Anterior cingulate cortex (tissue), 58 donors: Measurements from ENCODE around the gene G6PD.
A peak's percentile ranks its signal among the peaks of the same experiment; 100 is the strongest.
"Not testable (repeated sequence)": the region's sequence is repeated elsewhere in the genome, so short reads cannot be mapped to it uniquely, and the experiment has no call there.

Source experiments
- DNase-seq, 58 donors: peaks; one replicate each; lab custom pipeline; 2025; lab: John Stamatoyannopoulos, UW

The G6PD gene

DNA sequence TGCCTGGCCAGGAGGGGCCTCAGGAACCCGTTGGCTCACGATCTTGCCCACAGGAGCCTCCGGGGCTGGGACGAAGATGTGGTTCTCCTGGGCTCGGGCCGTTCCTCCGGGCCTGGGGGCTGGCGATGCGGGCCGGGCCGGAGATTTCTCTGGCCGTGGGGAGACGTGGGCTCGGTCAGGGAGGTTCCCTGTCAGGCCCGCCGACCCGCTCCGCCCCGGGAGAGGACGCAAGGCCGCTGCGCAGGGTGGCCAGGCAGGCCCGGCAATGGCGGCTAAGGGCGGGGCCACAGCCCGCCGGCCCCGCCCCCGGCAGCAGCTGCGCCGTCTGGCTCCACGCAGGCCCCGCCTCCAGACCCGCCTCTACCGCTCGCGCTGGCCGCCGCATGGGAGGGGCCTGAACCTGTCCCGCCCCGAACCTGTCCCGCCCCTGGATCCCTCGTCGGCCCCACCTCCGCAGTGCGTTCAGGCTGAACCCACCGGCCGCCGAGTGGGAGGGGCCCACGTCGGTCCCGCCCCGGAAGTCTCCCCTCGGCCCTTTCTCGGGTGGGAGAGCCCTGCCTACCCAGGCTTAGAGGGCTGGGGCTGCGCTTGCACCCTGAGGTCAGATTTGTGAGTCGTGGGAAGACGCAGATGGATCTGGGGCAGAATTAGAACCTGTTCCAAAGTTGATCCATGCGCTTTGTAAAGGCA is 30.5 kb downstream of the G6PD start, which contains the start of gene FAM3A:
TSS of gene FAM3A (minus strand) at position 267 of the 690 bp plus-strand sequence. CDS start 460 bp downstream, outside the sequence.
- DNase-seq = peak; percentile 13 to 95 (median 88)

DNA sequence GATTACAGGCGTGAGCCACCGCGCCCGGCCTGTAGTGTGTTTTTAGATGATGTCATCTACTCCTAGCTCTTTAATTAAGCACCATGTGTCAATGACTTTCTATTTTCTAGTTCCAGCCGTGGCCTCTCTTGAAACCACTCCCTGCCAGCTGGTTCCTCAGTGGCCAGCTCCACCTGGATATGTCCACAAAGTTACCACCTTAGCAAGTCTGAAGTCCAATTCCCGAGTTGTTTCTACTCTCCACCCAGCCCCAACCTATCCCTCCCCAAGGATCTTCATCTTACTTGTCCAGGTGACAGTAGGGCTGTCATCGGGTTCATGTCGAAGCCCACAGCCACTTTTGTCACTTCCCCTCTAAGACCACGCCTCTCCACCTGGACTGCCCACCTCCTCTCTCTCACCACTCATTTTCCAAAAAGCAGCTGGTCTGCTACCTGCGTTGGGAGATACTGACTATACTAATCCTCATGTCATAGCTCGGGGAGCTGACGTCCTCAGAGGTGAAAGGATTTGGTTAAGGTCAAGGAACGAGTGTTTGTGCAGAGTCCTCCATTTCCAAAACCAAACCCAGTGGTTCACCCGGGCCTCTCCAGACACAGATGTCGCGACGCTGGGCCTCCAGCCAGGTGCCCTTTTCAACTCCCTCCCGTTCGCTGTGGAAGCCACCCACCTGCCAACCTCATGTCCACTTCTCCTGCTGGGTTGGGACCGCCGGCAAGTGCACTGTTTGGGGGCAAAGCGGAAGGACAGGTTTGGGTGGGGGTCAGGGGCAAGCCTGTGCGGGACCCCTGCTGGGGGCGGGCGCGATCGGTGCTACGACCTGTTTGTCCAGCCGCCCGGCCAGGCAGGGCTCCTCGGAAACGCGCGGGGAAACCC is 31.3 kb downstream of the G6PD start:
- DNase-seq = peak in 2 of 58 donors; percentile 9 to 36

DNA sequence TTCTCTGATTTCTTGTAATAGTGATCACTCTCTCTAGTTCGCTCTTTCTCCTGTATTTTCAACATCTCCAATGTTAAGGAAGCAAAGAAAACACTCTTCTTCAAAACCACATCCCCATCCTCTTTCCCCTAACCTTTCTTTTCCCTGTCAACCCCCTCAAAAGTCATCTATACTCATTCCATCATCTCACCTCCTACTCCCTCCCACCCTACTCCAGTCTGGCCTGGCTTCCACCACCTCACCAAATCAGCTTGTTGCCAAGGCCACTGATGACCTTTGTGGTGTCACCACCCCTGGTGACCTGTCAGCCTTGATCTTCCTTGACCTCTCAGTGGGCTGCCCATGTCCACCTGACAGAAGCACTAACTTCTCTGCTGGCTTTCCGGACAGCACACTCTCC is 32.9 kb downstream of the G6PD start:
- no peak for DNase-seq

DNA sequence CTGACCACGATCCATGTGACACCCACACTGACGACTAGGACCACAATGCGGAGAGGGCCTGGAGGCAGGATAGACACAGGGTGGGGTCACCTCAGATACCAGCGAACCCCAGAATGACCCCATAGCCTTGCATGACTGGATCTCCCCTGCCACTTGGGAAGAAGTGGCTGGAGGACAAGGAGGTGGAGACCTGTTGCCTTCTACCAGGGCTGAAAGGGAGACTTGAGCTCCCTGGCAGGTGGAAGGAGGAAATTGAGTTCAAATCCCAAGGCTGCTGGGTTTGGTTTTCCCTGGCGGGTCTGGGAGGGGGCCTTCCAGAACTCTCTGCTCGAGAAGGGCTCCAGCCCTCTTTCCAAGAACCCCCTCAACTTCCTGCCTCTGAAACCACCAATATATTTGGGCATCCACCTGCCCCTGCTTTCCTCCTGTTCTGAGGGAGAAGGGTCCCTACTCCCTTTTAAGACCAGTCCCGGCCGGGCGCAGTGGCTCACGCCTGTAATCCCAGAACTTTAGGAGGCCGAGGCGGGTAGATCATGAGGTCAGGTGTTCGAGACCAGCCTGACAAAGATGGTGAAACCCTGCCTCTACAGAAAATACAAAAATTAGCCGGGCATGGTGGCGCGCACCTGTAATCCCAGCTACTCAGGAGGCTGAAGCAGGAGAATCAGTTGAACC is 33.6 kb downstream of the G6PD start:
- no peak for DNase-seq

DNA sequence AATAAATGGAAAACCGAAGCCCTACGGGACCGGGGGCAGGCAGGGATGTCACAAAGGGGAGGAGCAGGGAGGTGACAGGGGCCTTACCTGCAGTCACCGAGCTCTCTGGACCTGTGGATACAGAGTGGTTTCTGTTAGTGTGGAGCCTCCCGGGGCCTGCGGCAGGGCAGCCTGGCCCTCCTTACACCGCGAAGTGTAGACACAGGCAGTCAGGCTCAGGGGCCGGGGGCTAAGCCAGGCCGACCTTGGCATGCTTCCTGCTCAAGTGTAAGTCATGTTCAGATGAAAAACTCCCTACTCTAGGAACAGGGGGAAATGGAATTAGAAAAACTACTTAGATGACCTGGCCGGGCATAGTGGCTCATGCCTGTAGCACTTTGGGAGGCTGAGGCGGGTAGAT is 34.9 kb downstream of the G6PD start:
- DNase-seq = no peak

DNA sequence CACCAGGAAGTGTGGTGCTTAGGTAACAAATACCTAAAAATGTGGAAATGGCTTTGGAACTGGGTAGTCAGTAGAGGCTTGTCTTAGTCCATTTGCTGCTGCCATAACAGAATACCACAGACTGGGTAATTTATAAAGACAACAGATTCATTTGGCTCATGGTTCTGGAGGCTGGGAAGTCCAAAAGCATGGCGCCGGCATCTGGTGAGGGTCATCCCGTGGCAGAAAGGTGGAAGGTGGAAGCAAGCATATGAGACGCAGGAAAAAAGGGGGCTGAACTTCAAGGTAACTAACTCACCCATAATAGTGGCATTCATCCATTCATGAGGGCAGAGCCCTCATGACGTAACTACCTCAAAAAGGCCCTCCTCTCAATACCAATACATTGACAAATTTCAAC is 37.2 kb downstream of the G6PD start:
- no peak for DNase-seq

DNA sequence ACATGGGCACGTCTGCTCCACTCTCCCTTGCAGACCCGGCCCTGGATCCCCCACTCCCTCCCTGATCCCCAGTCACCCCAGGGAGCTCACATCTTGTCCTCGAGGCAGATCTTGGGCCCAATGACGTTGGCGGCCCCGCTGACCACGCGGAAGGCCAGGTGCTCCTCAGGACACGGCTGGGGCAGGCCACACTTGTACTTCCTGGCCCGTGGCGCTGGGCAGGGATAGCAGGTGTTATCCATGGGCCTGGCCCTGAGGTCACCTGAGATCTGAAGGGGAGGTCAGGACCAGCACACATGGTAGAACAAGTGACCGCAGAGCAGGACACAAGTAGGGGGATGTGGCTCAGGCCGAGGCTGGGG is 38.3 kb downstream of the G6PD start:
- no peak for DNase-seq

DNA sequence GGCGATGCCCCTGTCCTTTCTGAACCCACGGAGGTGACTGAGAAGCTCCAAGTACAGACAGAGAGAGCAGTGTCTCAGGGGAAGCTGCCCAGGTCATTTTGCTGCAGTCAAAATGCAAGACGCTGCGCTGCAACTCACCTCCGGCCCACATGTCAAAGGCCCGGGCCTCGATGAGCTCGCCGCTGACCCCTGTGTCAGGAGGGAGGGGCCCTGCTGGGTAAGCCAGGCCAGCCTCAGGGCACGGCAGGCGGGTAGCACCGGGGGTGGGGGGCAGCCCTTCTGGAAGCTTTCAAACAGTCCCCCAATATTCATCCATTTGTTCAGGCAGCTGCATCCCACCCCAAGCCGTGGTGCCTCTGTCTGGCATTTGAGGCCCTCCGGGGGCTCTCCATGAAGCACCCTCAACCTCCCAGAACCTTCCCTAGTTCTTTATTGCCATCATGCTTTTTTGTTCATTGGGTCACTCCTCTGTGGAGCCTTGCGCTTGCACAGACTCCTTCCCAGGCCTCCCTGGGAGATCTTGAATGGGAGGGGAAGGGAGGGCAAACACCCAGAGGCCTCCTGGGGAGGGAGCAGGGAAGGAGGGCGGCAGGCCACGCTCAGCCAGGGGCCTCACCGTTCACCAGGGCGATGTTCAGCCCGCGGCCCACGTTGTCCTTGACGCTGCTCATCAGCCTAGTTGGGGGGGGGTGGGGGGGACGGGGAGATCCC is 38.8 kb downstream of the G6PD start:
- DNase-seq = no peak

DNA sequence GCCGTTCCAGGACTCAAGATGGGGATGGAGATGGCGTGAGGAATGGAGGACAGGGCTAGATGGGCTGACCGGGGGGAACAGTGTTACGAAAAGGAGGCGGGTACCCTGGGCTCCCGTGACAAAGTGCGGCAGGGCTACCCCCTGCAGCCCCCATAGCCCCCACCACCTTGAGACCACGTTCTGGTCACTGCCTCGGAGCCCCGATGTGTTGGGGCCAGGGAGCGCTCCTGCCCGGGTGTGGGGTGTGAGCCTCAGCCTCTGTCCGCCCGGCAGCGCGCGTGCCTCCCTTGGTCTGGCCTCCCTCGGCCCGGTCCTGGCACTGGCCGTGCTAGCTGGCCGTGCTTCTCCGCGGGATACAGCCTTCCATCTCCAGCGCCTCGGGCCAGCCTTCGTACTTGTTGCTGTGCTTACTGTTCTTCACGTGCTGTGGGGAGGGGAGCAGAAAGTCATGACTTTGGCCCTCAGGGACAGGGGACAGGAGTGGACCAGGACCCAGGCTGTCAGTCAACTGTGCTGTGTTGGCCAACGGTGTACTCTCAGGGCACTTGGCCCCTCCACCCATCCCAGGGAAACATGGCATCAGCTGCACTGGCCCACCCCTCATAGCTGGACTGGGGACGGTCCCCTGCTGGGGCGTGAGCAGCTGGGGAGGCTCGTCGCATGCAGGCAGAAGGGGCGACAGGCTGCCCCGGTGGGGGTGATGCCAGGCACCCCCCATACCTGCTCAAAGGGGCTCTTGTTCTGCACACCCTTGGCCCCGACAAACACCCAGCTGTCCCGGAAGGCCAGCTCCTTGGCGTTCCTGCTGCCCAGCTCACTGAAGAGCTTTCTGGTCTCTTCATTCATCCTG is 39.9 kb downstream of the G6PD start:
- peak in 3 of 58 donors; percentile 5 to 9 (median 5) for DNase-seq

DNA sequence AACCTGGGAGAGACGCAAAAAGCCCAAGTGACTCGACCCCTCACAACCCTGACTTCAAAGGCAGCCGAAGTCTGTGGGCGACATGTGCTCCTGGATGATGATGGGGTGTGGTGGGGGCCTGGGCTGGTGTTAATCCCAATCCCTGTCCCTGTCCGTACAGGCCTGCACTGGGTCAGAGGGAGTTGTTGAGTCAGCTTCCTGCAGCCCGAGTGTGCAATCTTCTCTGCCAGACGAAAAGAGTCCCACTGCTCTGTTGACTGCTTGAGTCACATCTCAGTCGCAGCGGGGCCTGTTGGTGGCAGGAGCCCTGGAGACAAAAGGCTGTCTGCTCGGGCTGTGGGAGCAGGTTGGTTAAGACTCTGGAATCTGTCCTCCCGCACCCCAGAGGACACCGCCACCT is 40.9 kb downstream of the G6PD start:
- DNase-seq = no peak

DNA sequence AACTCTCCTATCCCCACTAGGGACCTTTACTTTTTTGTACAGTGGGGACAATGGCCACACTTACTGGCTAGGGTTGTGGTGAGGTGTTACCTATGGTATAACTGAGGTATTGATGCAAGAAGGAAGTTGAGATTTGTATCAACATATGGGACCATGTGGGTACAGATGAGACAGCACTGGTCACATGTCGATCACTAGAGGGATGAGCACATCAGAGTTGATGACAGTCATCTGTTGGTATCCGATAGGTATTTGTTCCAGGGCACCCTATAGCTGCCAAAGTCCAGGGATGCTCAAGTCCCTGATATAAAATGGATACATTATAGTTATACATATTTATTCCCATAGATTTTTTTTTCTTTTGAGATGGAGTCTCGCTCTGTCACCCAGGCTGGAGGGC is 43.7 kb downstream of the G6PD start:
- no peak for DNase-seq

DNA sequence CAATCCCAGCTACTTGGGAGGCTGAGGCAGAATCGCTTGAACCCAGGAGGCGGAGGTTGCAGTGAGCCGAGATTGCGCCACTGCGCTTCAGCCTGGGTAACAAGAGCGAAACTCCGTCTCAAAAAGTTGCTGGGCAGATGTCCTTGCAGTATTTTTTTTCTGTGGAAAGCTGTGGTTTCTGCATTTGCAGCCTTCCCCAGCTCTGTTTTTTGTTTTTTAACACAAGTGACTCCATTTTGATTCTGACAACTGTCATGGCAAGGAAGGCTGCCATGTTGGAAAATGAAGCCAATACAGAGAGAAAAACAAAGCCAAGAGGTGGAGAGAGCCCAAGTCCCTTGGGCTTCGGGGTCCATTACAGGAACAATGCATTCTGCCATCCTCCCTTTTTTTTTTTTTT is 44.5 kb downstream of the G6PD start:
- no peak for DNase-seq

DNA sequence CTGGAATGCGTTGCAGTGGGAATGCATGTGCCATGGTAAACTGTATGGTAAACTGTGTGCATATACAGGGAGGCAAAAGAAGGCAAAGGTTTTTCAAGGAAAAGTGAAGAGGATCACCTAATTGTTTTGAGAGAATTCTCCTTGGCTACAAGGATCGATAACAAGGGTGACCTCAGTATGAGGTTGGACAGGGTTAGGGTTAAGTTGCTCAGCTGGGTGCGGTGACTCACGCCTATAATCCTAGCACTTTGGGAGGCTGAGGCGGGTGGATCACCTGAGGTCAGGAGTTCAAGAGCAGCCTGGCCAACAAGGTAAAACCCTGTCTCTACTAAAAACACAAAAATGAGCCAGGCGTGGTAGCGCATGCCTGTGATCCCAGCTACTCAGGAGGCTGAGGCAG is 45.2 kb downstream of the G6PD start:
- not testable (repeated sequence) for DNase-seq

DNA sequence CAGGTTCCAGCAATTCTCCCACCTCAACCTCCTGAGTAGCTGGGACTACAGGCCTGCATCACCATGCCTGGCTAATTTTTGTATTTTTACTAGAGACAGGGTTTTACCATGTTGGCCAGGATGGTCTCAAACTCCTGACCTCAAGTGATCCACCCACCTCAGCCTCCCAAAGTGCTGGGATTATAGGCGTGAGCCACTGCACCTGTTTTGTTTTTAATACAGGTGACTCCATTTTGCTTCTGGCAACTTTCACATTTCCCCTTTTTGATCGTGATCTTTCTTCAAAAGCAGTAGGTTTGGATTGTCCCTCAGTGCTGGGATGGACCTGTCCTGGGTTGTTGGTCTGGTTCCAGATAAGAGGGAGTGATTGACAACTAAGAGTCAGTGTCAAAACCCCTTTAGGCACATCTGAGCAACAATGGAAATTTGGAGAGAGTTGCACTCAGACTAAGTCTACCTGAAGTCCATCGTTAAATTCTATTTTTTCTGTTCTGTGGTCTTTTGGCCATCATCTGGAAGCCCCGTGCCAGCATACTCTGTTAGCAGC is 50.0 kb downstream of the G6PD start:
- DNase-seq = not testable (repeated sequence)

DNA sequence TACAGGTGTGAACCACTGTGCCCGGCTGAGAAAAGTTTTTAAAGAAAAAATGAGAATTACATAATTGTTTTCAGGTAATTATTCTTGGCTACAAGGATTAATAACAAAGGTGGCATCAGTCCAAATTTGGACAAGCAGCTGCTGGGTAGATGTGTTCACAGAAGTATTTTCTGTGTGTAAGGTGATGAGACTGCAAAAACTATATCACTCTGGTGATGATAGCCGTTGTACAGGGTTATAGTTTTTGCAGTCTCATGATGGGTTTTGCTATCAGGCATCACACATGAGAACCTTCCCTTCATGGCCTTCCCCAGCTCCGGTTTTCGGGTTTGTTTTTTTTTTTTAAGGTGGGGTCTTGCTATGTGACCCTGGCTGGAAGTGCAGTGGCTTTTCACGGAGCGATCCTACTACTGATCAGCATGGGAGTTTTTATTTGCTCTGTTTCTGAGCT is 51.1 kb downstream of the G6PD start:
- no peak for DNase-seq

DNA sequence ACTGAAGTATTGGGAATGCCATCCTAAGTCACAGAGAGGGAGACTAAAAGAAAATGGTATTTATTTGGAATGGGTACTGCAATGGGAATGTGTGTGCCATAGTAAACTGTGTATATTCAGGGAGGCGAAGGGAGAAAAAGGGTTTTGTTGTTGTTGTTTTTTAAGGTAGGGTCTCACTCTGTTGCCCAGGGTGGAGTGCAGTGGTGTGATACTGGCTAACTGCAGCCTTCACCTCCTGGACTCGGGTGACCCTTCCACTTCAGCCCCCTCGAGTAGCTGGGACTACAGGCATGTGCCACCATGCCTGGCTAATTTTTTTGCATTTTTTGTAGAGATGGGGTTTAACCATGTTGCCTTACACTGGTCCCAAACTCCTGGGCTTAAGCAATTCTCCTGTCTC is 51.9 kb downstream of the G6PD start:
- DNase-seq = no peak

DNA sequence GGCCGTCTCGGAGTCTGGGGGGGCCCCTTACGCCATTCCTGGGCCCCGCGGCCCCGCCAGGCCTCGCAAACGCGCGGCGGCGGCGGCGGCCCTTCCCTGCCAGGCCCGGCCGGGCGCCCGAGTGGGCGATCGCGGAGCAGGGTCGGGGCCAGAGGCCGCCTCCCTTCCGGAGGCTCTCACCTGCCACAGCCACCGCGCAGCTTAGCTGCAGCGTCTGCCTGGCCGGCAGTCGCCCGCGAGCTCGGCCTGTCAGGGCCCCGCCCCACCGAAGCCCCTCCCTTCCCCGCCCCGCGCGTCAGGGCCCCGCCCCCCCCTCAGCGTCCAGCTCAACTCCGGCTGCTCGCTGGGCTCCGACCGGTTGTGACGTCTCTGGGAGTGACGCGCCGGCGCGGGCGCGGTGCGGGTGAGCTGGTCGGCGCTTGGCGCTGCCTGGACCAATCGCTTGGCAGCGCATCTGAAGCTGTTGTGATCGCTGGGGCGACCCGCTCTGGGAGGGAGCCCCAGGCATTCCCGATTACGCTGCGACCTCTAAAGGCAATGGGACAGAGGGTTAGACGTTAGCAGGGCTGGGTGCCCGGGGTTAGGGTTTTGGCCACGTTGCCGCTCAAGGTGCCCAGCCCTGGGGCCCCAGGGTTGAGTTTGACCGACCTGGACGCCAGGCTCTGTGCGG is 56.1 kb downstream of the G6PD start, which contains the start of gene SLC10A3:
TSS of gene SLC10A3 (minus strand) at position 216 of the 670 bp plus-strand sequence. CDS start 1,689 bp downstream, outside the sequence.
- peak; percentile 25 to 95 (median 90) for DNase-seq

DNA sequence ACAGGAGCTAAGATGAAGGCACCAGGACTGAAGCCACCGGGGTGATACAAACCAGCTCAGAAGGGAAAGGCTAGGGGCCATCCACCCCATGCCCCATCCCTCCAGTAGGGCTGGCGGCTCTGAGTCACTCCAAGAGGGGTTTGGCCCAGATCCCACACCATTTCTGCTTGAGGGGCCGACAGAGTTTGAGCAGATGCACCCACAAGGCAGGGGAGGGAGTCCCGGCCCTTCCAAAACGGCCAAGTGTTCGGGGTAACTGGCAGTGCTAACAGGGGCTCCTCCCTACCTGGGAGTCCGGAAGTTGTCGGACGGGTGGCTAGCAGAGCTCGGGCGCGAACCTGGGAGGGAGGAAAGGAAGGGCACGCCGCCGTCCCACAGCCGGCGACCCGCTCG is 56.6 kb downstream of the G6PD start:
- DNase-seq = peak in 3 of 58 donors; percentile 6 to 35 (median 20)

DNA sequence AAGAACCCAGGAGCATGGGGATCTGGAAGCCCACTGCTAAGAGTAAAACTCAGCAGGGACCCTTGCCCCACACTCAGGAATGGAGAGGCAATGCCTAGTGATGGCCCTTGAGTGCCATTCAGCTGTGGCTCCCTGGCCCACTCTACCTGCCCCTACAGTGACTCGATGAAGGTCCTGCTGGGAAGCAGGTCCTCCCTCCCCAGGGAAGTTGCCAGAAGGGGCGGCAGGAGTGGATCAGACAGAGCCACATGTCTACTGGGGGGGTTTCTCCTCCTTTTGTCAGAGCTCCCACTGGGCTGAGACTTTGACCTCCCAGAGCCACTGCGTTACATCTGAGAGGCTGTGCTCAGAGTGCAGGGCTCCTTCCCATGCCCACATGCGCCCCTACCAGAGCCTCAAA is 57.5 kb downstream of the G6PD start:
- DNase-seq = no peak
